H1 (cell line): Measurements from ENCODE around the gene GNGT2.

ENCODE experiments used
- ATF3 ChIP-seq: IDR thresholded peaks from 2 replicates; pipeline ENCODE4 v1.6.1; 2011; ENCODE audit warnings: low read depth, mild to moderate bottlenecking, low read length; ENCODE audit not compliant: insufficient read depth
- CHD1 ChIP-seq: IDR thresholded peaks from 2 replicates; pipeline ENCODE4 v1.6.1; 2012; ENCODE audit warnings: low read depth, low read length, improper control_type of control experiment
- CTCF ChIP-seq, 3 experiments: IDR thresholded peaks; 1 replicate in 2 of 3; 2 replicates in 1 of 3; pipeline versions ENCODE4 v1.5.1 to v1.6.1; 2011; ENCODE audit warnings: low read length in 3 of 3, mild to moderate bottlenecking in 3 of 3, inconsistent platforms in 2 of 3, low read depth in 1 of 3, moderate library complexity in 1 of 3; ENCODE audit not compliant: insufficient read depth in 1 of 3; ENCODE audit errors: control extremely low read depth in 1 of 3
- EP300 ChIP-seq, 2 experiments: IDR thresholded peaks; 1 replicate in 1 of 2; 2 replicates in 1 of 2; pipeline ENCODE4 v1.6.1; 2011 to 2012; ENCODE audit warnings: low read depth in 2 of 2, low read length in 2 of 2, mild to moderate bottlenecking in 2 of 2, borderline replicate concordance in 1 of 2, inconsistent platforms in 1 of 2, moderate library complexity in 1 of 2
- RNF2 ChIP-seq: fragments of 200-900, 300-1000 bp; sonication (generic); IDR thresholded peaks from 2 replicates; pipeline ENCODE4 v1.7.1; 2016; ENCODE audit warnings: borderline replicate concordance, low read depth, mild to moderate bottlenecking, antibody characterized with exemption, low read length; ENCODE audit not compliant: poor library complexity, severe bottlenecking; ENCODE audit errors: missing control alignments

- TF ChIP-seq CTCF (IDR thresholded peaks at IDR 0.05; ENCODE audit: control extremely low read depth in 1 of 3, insufficient read depth in 1 of 3, low read depth in 1 of 3, low read length in 3 of 3) (no peak), RNF2 (no peak), CHD1 (no peak), EP300 (IDR thresholded peaks at IDR 0.05; ENCODE audit: borderline replicate concordance in 1 of 2, low read depth in 2 of 2, low read length in 2 of 2) (no peak), ATF3 (no peak)
These were observed 16.7 kb downstream of the GNGT2 start for GRCh38 chr17:49193513-49194296.
